Left forelimb (tissue), 1 donor: ENCODE results near the gene CACNA2D3.

ENCODE experiments used
- DNase-seq: peaks from one replicate; pipeline ENCODE4 v3.0.0-alpha.2; 2018; ENCODE audit warnings: low spot score

CACNA2D3 gene

DNA sequence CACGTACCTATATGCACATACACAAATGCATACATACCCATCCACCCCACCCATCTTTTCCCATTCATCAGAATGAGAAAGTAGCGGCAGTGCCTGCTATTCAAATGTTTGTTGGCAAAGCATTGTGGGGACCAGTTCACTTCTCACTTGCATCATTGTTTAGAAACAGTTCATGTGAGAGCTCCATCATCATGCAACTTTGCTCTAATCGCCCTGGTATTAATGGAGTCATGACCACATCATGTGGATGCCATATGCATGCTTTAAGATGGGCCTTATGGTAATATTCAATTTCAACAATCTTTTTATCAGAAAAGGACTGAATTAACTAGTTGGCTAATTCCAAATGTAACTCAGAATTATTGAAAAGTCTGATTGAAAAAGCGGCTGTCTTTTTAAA lies 725.0 kb downstream of the CACNA2D3 start:
- DNase-seq: no peak

- DNase-seq: no peak
These were observed 727.0 kb downstream of the CACNA2D3 start for GRCh38 chr3:54849360-54849759.

DNA sequence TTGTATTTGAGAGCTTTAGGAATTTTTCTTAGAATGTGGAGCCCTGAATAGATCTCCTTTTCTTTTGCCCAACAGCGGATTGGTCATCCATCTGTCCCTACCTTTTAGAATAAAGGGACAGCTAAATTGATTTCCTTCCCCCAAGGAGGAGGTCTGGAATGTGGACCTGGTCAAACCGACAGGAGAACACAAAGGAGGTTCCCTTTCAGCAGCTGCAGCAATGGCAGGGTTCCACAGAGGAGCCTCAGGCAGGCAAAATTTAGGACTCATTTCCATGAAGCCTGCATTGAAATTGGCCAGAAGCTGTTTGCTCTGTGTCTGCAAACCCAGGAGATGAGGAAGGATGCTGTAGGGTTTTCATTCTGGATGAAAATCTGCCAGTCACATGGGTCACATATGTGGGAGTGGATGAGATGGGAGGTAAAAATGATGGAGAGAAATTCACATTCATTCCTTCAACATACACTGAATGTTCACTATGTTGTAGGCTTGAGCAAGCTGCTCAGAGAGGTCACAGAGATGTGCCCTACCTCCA lies 728.2 kb downstream of the CACNA2D3 start:
- no peak for DNase-seq

- DNase-seq: peak; percentile 87
These were observed 731.4 kb downstream of the CACNA2D3 start for GRCh38 chr3:54853573-54854404.

- no peak for DNase-seq
These were observed 733.9 kb downstream of the CACNA2D3 start for GRCh38 chr3:54856271-54856670.

- DNase-seq: no peak
These were observed 735.0 kb downstream of the CACNA2D3 start for GRCh38 chr3:54857343-54857742.

- DNase-seq: no peak
These were observed 735.9 kb downstream of the CACNA2D3 start for GRCh38 chr3:54858093-54858785.

GRCh38 chr3:54859184-54859583 lies 736.8 kb downstream of the CACNA2D3 start:
- no peak for DNase-seq

GRCh38 chr3:54861248-54862067 lies 739.1 kb downstream of the CACNA2D3 start:
- no peak for DNase-seq

- DNase-seq: no peak
These were observed 740.2 kb downstream of the CACNA2D3 start for GRCh38 chr3:54862526-54862925.

GRCh38 chr3:54863366-54863765 lies 741.0 kb downstream of the CACNA2D3 start:
- no peak for DNase-seq

DNA sequence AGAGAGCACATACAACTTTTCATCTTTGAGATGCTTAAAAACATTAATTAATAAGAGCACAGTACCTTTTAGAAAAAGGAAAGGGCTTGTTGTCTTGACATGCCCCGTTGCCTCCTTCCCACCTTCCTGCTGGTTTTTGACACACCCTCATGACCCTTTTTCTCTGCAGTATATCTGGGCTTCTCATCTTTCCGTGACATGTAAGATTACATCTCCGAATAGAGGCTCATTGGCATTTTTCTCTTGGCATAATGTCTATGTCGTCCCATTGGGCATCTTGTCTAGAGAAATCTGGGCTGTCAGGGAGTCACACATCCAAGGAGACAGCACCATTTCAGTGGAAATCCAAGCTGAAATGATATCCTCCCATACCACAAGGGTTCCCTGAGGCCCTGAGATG lies 741.4 kb downstream of the CACNA2D3 start:
- DNase-seq: no peak

DNA sequence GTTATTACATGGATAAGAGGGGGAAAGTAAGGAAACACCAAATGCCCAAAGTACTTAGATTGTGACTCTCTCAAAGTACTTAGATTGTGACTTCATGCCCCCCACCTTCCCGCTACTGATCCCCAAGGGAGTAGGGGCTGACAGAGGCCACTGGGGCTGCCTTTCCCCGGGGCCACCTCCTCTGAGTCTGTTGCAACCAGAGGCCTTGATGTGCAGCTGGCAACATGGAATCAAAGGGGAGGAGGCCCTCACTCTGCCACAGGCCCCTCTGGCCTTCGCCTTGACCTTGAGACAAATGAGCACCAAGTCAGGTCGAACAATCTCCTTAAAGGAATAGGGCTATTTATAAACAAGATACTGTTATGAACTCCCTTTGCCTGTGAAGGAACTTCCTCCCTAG lies 743.0 kb downstream of the CACNA2D3 start:
- DNase-seq: no peak

- no peak for DNase-seq
These were observed 743.9 kb downstream of the CACNA2D3 start for GRCh38 chr3:54866251-54866650.

DNA sequence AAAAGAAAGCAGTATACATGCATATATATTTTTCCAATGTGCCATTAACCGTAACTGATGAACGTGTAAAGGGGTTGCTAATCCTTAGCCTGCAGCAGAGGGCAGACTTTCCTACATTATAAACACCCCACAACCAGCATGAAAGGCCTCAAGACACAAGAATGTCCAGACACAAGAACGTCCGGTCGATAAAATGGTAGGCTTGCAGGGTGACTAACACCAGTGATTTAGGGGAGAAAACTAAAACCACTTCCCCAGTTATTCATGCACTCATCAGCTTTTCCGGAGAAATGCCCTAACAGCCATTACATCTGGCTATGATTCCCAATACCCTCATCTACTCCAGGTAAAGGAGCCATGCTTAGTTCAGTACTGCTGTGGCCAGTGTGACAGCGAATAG lies 748.1 kb downstream of the CACNA2D3 start:
- DNase-seq: no peak

DNA sequence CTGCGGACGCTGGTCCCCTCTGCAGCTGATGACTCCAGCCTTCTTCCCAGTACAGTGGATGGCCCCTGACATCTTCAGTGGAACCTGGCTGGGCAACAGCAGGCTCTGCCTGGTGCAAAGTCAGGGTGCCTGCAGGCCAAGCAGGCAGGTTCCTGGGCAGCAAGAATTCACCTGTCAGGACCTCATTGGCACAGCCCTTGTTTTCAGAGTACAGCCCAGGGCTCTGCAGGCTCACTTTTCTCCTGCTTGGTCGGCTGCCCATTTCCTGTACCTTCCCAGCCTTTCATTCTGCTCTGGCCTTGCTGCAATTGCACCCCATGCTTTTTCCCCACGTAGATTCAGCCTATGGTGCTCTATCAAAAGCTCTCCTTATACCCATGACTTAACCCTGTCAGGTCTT lies 749.5 kb downstream of the CACNA2D3 start:
- no peak for DNase-seq

GRCh38 chr3:54873059-54874010 lies 751.0 kb downstream of the CACNA2D3 start:
- no peak for DNase-seq

DNA sequence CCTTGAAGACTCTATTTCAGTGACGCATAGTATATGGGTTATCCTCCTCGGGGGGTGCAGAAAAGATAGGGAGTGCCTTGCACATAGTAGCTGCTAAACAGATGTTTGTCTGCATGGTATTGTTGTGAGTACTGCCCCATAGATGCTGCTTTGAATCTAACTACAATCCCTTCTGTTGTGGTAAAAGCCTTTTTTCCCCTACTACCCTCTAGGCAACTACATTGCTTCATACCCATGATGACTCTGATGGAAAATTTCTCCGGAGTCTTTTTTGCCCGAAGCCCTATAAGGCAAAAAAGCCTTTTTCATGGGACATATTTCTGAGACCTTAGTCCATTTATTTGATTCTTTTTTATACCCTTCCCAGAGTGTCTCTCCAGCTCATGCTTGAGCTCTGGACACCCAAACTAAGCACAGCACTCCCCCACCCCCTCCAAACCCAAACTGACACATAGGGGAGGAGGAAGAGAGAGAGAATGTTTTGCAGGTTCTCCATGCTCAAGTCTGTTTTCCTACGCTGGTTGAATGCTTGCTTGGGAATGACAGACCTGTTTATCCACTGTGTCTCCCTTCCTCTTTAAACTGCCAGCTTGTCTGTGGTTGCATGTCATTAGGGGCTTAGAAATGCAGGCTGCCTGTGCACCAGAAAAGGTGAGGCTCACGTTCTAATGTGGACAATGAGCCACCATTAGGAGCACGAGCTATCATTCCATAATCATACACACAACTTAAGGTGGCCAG lies 752.6 kb downstream of the CACNA2D3 start:
- no peak for DNase-seq

DNA sequence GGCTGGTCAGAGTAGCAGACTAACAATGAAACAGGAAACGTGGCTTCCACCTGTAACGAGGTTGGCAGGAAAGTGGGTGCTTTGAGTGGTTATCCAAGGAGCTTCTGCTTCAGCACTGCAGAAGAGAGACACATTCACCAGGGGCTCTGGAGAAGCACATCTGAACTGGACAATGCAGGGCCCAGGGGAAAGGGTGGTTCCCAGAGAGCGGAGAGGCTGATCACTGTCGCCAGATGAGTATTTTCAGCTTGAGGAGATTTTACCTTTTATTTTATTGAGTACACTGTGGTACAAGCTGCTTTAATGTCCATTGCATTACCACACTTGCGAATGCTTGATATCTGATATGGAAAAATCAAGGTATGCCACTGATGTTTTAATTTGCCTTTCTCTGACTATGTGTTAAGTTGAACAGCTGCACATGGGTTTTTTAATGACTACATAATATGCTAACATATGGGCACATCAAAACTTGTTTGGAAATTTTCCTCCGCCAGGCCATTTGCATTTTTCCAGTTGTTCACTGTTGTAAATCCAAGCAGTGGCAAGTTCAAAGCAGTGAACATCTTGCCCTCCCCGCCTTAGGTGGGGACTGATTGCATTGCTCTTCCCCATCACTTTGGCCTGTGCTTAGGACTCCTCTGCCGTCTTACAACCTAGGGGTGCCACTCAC lies 753.4 kb downstream of the CACNA2D3 start:
- DNase-seq: no peak

- no peak for DNase-seq
These were observed 754.3 kb downstream of the CACNA2D3 start for GRCh38 chr3:54876694-54877093.
